ENCODE measurements around the gene IL17RA.
"Not testable (repeated sequence)": the region's sequence is repeated elsewhere in the genome, so short reads cannot be mapped to it uniquely, and the experiment has no call there.

The IL17RA gene

DNA sequence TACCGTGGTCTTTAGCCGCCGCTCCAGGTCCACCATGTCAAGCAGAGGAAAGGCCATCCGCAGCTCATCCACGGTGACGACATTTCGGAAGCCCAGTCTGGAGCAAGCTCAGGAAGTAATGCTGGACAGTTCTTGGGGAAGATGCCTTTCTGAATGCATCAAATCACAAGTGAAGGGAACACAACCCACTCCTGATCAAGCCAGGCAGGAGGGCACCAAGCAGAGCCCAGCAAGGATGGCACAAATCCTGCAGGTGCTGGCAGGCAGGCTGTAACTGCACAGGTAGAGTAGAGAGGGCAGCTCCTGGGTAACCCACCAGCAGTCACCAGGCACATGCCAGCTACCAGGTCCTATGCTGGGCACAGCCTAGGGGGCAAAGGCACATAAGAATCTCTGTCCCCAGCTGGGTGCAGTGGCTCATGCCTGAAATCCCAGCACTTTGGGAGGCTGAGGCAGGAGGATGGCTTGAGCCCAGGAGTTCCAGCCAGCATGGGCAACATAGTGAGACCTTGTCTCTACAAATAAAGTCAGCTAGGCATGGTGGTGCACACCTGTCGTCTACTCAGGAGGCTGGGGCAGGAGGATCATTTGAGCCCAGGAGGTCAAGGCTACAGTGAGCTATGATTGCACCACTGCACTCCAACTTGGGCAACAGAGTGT is 60.4 kb downstream of the IL17RA start:
- Histone ChIP-seq H2AFZ (ENCODE audit: low read depth, low read length, severe bottlenecking) (no peak overlapping the region), H4K20me1 (ENCODE audit: low read depth, low read length) (no peaks in the 10 kb centered on the region), H3K27ac (ENCODE audit: low read depth, low read length) (no peak overlapping the region), H3K9ac (ENCODE audit: low read length) (no peak overlapping the region), H3K36me3 (ENCODE audit: low read length) (no peaks in the 10 kb centered on the region), H3K27me3 (ENCODE audit: low read length) (no peaks in the 10 kb centered on the region), H3K4me2 (ENCODE audit: low read depth, low read length, poor library complexity, severe bottlenecking) (no peak overlapping the region), H3F3A (ENCODE audit: insufficient read depth) (no peaks in the 10 kb centered on the region), H3K9me3 (ENCODE audit: insufficient read depth, low read length) (no peaks in the 10 kb centered on the region), H3K79me2 (ENCODE audit: insufficient read depth, low read length) (no peaks in the 10 kb centered on the region; the same call in 1 of the 2 replicates), H3K4me3 (ENCODE audit: insufficient read depth, low read length, poor library complexity, severe bottlenecking) (no peak overlapping the region), H3K9me2 (replicated peaks; ENCODE audit: insufficient read depth, low read length) (no peaks in the 10 kb centered on the region)
- TF ChIP-seq, protein P1, sequence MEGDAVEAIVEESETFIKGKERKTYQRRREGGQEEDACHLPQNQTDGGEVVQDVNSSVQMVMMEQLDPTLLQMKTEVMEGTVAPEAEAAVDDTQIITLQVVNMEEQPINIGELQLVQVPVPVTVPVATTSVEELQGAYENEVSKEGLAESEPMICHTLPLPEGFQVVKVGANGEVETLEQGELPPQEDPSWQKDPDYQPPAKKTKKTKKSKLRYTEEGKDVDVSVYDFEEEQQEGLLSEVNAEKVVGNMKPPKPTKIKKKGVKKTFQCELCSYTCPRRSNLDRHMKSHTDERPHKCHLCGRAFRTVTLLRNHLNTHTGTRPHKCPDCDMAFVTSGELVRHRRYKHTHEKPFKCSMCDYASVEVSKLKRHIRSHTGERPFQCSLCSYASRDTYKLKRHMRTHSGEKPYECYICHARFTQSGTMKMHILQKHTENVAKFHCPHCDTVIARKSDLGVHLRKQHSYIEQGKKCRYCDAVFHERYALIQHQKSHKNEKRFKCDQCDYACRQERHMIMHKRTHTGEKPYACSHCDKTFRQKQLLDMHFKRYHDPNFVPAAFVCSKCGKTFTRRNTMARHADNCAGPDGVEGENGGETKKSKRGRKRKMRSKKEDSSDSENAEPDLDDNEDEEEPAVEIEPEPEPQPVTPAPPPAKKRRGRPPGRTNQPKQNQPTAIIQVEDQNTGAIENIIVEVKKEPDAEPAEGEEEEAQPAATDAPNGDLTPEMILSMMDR (IDR thresholded peaks at IDR 0.05; ENCODE audit: insufficient read depth, low read length, poor library complexity, severe bottlenecking), result no peak
- no peak for TF ChIP-seq EZH2phosphoT487 (conservative IDR thresholded peaks at IDR 0.05; ENCODE audit: low read length)

DNA sequence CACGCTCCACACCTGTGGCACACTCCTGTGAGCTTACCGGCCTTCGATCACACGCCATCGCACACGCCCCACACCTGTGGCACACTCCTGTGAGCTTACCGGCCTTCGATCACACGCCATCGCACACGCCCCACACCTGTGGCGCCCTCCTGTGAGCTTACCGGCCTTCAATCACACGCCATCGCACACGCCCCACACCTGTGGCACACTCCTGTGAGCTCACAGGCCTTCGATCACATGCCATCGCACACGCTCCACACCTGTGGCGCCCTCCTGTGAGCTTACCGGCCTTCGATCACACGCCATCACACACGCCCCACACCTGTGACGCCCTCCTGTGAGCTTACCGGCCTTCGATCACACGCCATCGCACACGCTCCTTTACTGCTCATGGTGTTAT is 62.7 kb downstream of the IL17RA start:
- H3K9ac ChIP-seq (ENCODE audit: low read length); H2AFZ ChIP-seq (ENCODE audit: low read depth, low read length, severe bottlenecking); H3K9me2 ChIP-seq (replicated peaks; ENCODE audit: insufficient read depth, low read length); H3K4me3 ChIP-seq (ENCODE audit: insufficient read depth, low read length, poor library complexity, severe bottlenecking); H3K36me3 ChIP-seq (ENCODE audit: low read length); H4K20me1 ChIP-seq (ENCODE audit: low read depth, low read length); H3K4me2 ChIP-seq (ENCODE audit: low read depth, low read length, poor library complexity, severe bottlenecking); H3K9me3 ChIP-seq (ENCODE audit: insufficient read depth, low read length); H3K79me2 ChIP-seq (ENCODE audit: insufficient read depth, low read length); H3K27me3 ChIP-seq (ENCODE audit: low read length); H3F3A ChIP-seq (ENCODE audit: insufficient read depth); H3K27ac ChIP-seq (ENCODE audit: low read depth, low read length): not testable (repeated sequence)

DNA sequence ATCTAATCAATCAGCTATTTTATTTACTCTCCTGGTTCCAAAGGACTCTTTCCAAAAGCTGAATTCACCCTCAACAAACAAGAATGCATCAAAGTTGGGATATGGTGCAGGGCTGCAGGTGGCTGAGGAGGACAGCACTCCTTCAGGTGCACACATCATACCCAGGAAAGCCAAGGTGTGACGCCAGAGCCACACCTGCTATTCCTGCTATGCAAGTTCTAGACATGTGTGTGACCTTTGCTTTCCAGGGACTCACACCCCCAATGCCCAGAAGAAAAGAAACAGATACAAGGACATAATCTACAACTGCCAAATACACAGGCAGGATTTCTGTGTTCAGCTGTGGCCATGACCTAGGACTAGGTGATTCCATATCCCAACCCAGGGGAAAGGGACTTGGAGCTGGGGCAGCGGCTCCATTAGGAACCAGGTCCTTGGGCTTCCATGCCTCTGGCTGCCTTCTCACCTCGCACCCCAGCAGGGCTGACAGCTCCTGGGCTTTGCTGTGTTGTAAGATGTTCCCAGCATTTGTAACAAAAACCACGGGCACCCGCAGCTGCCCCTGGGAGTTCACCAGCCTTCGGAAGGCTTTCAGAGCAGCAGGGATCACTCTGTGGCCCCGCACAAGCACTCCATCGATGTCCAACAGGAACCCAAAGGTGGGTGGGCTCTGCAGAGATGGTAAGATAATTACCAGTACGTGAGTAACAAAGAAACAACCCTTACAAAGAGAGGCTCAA is 64.4 kb downstream of the IL17RA start:
- Histone ChIP-seq H3K27me3 (ENCODE audit: low read length) (no peaks in the 10 kb centered on the region), H3K36me3 (ENCODE audit: low read length) (no peaks in the 10 kb centered on the region), H3K4me2 (ENCODE audit: low read depth, low read length, poor library complexity, severe bottlenecking) (no peak overlapping the region), H3K9me3 (ENCODE audit: insufficient read depth, low read length) (no peaks in the 10 kb centered on the region), H3K9ac (ENCODE audit: low read length) (no peak overlapping the region), H3K9me2 (replicated peaks; ENCODE audit: insufficient read depth, low read length) (no peaks in the 10 kb centered on the region), H3F3A (ENCODE audit: insufficient read depth) (no peaks in the 10 kb centered on the region), H2AFZ (ENCODE audit: low read depth, low read length, severe bottlenecking) (no peak overlapping the region), H3K27ac (ENCODE audit: low read depth, low read length) (no peak overlapping the region), H3K4me3 (ENCODE audit: insufficient read depth, low read length, poor library complexity, severe bottlenecking) (no peak overlapping the region), H4K20me1 (ENCODE audit: low read depth, low read length) (no peaks in the 10 kb centered on the region), H3K79me2 (ENCODE audit: insufficient read depth, low read length) (peaks cover 19% of the 10 kb centered on the region; the same call in 1 of the 2 replicates)
- TF ChIP-seq, protein P1 (IDR thresholded peaks at IDR 0.05; ENCODE audit: insufficient read depth, low read length, poor library complexity, severe bottlenecking), result no peak
- no peak for TF ChIP-seq EZH2phosphoT487 (conservative IDR thresholded peaks at IDR 0.05; ENCODE audit: low read length)

DNA sequence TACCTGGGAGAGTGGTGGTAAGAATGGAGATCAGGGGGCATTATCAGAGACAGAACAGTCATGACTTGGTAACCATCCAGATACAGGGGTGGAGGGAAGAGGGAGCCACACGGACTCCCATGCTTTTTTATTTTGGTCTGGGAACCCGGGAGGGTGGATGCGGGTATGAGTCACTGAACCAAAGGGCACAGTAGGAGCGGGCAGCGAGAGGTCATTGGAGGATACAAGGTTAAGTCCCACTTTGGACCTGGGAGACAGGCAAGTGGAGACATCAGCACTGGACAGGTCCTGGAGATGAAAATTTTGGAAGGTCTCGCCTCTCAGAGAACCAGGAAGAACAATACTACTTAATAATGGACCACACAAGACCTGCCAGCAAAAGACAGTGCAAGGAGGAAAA is 67.5 kb downstream of the IL17RA start:
- H3K9ac ChIP-seq (ENCODE audit: low read length), result no peak overlapping the region
- H3K79me2 ChIP-seq (ENCODE audit: insufficient read depth, low read length), result peaks cover 30% of the 10 kb centered on the region
- H2AFZ ChIP-seq (ENCODE audit: low read depth, low read length, severe bottlenecking), result no peak overlapping the region
- H3K4me2 ChIP-seq (ENCODE audit: low read depth, low read length, poor library complexity, severe bottlenecking), result no peak overlapping the region
- H3K9me2 ChIP-seq (replicated peaks; ENCODE audit: insufficient read depth, low read length), result no peaks in the 10 kb centered on the region
- H3K36me3 ChIP-seq (ENCODE audit: low read length), result no peaks in the 10 kb centered on the region
- no peaks in the 10 kb centered on the region for H3F3A ChIP-seq (ENCODE audit: insufficient read depth)
- no peaks in the 10 kb centered on the region for H3K9me3 ChIP-seq (ENCODE audit: insufficient read depth, low read length)
- TF ChIP-seq EZH2phosphoT487 (conservative IDR thresholded peaks at IDR 0.05; ENCODE audit: low read length), result no peak
- TF ChIP-seq, protein P1 (IDR thresholded peaks at IDR 0.05; ENCODE audit: insufficient read depth, low read length, poor library complexity, severe bottlenecking), result no peak
- H3K4me3 ChIP-seq (ENCODE audit: insufficient read depth, low read length, poor library complexity, severe bottlenecking), result no peak overlapping the region
- no peak overlapping the region for H3K27ac ChIP-seq (ENCODE audit: low read depth, low read length)
- no peaks in the 10 kb centered on the region for H4K20me1 ChIP-seq (ENCODE audit: low read depth, low read length)
- H3K27me3 ChIP-seq (ENCODE audit: low read length), result no peaks in the 10 kb centered on the region
